Mesendoderm (in vitro differentiated cells): Measurements from ENCODE around the gene STAT2.
"Not testable (repeated sequence)": the region's sequence is repeated elsewhere in the genome, so short reads cannot be mapped to it uniquely, and the experiment has no call there.

ENCODE experiments used
- DNase-seq: peaks from one replicate; pipeline ENCODE4 v3.0.0; 2013
- H2AK5ac ChIP-seq: 2 replicates; pipeline ENCODE4 v1.6.1; 2013; ENCODE audit warnings: low read length, inconsistent platforms
- H2BK120ac ChIP-seq: 2 replicates; pipeline ENCODE4 v1.6.1; 2013; ENCODE audit warnings: low read depth, mild to moderate bottlenecking, low read length, moderate library complexity, mixed read lengths
- H2BK15ac ChIP-seq: replicated peaks from 2 replicates; pipeline ENCODE4 v1.6.1; 2013; ENCODE audit warnings: low read depth, mild to moderate bottlenecking, moderate library complexity
- H2BK5ac ChIP-seq: 2 replicates; pipeline ENCODE4 v1.6.1; 2013; ENCODE audit warnings: low read length, inconsistent platforms
- H3K18ac ChIP-seq: 2 replicates; pipeline ENCODE4 v1.6.1; 2013; ENCODE audit warnings: mild to moderate bottlenecking, low read length, mixed read lengths
- H3K23ac ChIP-seq: one replicate; pipeline ENCODE4 v1.6.1; 2013; ENCODE audit warnings: low read length
- H3K27ac ChIP-seq: 2 replicates; pipeline ENCODE4 v1.5.1; 2013; ENCODE audit warnings: low read depth, mild to moderate bottlenecking, inconsistent platforms, low read length, moderate library complexity
- H3K27me3 ChIP-seq: 2 replicates; pipeline ENCODE4 v1.6.1; 2013; ENCODE audit warnings: low read length, control low read depth, mild to moderate bottlenecking, inconsistent platforms; ENCODE audit not compliant: insufficient read depth, poor library complexity
- H3K36me3 ChIP-seq: 2 replicates; pipeline ENCODE4 v1.6.1; 2013; ENCODE audit warnings: low read length, inconsistent platforms; ENCODE audit not compliant: control insufficient read depth, insufficient read depth
- H3K4ac ChIP-seq: one replicate; pipeline ENCODE4 v1.6.1; 2013; ENCODE audit warnings: low read depth, mild to moderate bottlenecking, low read length, moderate library complexity
- H3K4me1 ChIP-seq: 2 replicates; pipeline ENCODE4 v1.6.1; 2013; ENCODE audit warnings: low read depth, low read length, inconsistent platforms; ENCODE audit not compliant: control insufficient read depth
- H3K4me2 ChIP-seq: 2 replicates; pipeline ENCODE4 v1.6.1; 2013; ENCODE audit warnings: low read length
- H3K4me3 ChIP-seq: 2 replicates; pipeline ENCODE4 v1.5.1; 2013; ENCODE audit warnings: mild to moderate bottlenecking, low read length
- H3K56ac ChIP-seq: one replicate; pipeline ENCODE4 v1.6.1; 2013; ENCODE audit warnings: low read length
- H3K79me1 ChIP-seq: 2 replicates; pipeline ENCODE4 v1.6.1; 2013; ENCODE audit warnings: low read length, inconsistent platforms
- H3K79me2 ChIP-seq: 2 replicates; pipeline ENCODE4 v1.6.1; 2013; ENCODE audit warnings: mild to moderate bottlenecking, low read length; ENCODE audit not compliant: control insufficient read depth, insufficient read depth
- H3K9ac ChIP-seq: 2 replicates; pipeline ENCODE4 v1.6.1; 2013; ENCODE audit warnings: low read length, inconsistent platforms
- H4K5ac ChIP-seq: one replicate; pipeline ENCODE4 v1.6.1; 2013; ENCODE audit warnings: low read length
- H4K8ac ChIP-seq: one replicate; pipeline ENCODE4 v1.6.1; 2013; ENCODE audit warnings: low read depth, mild to moderate bottlenecking, control low read depth, low read length, moderate library complexity
- WGBS: extraction: QIAGEN DNeasy Blood & Tissue Kit; methylation state at CpG from one replicate; pipeline ENCODE4 v1.1.7; 2013; ENCODE audit warnings: low lambda C conversion rate, missing lambda C conversion rate; ENCODE audit not compliant: insufficient coverage; ENCODE audit errors: extremely low coverage; 5-methylcytosine and 5-hydroxymethylcytosine counted together

STAT2 gene

DNA sequence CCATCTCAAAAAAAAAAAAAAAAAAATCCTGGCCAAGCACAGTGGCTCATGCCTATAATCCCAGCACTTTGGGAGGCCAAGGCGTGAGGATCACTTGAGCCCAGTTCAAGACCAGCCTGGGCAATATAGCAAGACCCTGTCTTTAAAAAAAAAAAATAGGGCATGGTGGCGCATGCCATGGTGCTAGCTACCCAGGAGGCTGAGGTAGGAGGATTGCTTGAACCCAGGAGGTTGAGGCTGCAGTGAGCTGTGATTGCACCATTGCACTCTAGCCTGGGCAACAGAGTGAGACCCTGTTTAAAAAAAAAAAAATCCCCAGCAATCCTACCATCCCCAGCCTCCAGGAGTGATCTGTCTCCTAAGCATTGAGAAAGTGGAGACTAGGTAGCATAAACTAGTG is 17.6 kb downstream of the STAT2 start:
- H4K8ac ChIP-seq, H3K27me3 ChIP-seq, H4K5ac ChIP-seq, H2AK5ac ChIP-seq, H3K18ac ChIP-seq, H3K9ac ChIP-seq, H3K23ac ChIP-seq, H2BK5ac ChIP-seq, H3K27ac ChIP-seq, H3K4me1 ChIP-seq, H3K4ac ChIP-seq, H3K36me3 ChIP-seq, H3K4me2 ChIP-seq, DNase-seq, H3K79me1 ChIP-seq, H3K79me2 ChIP-seq, H2BK15ac ChIP-seq, H2BK120ac ChIP-seq, H3K56ac ChIP-seq, H3K4me3 ChIP-seq: not testable (repeated sequence)
- WGBS: no CpG with 5 or more reads among the region's 2 CpGs

DNA sequence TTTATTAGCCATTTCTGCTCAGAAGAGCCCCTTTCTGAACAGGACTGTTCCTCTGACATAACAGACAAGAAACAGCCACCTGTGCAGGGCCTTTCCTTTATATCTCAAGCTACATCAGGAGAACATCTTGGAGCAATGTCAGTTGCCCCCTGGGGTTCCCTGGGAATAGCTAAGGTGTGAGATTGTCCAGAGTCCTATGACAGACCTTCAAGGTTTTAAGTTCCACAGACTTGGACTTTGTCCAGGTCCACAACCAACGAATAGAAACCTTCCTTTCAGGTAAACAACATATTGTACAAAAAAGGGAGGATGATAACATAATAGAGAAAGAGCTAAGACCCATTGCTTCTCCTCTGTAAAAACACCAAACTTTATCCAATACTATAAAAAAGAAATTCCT is 18.3 kb downstream of the STAT2 start:
- Histone ChIP-seq H3K18ac (no peak overlapping the region), H3K36me3 (peaks cover 2% of the 10 kb centered on the region)

GRCh38 chr12:56339158-56339422 is 20.8 kb downstream of the STAT2 start:
- H3K56ac ChIP-seq: no peak overlapping the region
- no peaks in the 10 kb centered on the region for H3K79me2 ChIP-seq
- no peak overlapping the region for H3K9ac ChIP-seq
- H3K27me3 ChIP-seq: no peaks in the 10 kb centered on the region
- no peaks in the 10 kb centered on the region for H3K79me1 ChIP-seq
- no peak overlapping the region for H3K23ac ChIP-seq
- no peak overlapping the region for H2BK120ac ChIP-seq
- H2AK5ac ChIP-seq: no peak overlapping the region
- DNase-seq: no peak
- no CpG with 5 or more reads among the region's 1 CpG for WGBS
- H3K18ac ChIP-seq: no peak overlapping the region
- H4K8ac ChIP-seq: no peak overlapping the region
- H2BK5ac ChIP-seq: no peak overlapping the region
- H3K4ac ChIP-seq: no peak overlapping the region
- H3K36me3 ChIP-seq: peaks cover 2% of the 10 kb centered on the region
- no peak overlapping the region for H3K4me3 ChIP-seq
- H3K27ac ChIP-seq: no peak overlapping the region
- no peaks in the 10 kb centered on the region for H3K4me1 ChIP-seq
- no peak overlapping the region for H3K4me2 ChIP-seq
- H2BK15ac ChIP-seq: no peak overlapping the region
- H4K5ac ChIP-seq: no peak overlapping the region

More for the DNA sequence above, 18.3 kb downstream of the STAT2 start:
- WGBS: no CpG with 5 or more reads among the region's 1 CpG
- no peak overlapping the region for H4K5ac ChIP-seq
- DNase-seq: no peak
- no peak overlapping the region for H4K8ac ChIP-seq
- H3K4me1 ChIP-seq: no peaks in the 10 kb centered on the region
- H3K4ac ChIP-seq: no peak overlapping the region
- no peak overlapping the region for H2BK15ac ChIP-seq
- no peak overlapping the region for H3K4me2 ChIP-seq
- H3K4me3 ChIP-seq: no peak overlapping the region
- no peaks in the 10 kb centered on the region for H3K27me3 ChIP-seq
- no peak overlapping the region for H3K27ac ChIP-seq
- no peak overlapping the region for H2BK120ac ChIP-seq
- H3K79me2 ChIP-seq: no peaks in the 10 kb centered on the region
- no peak overlapping the region for H3K9ac ChIP-seq
- H3K23ac ChIP-seq: no peak overlapping the region
- H3K79me1 ChIP-seq: no peaks in the 10 kb centered on the region
- H2AK5ac ChIP-seq: no peak overlapping the region
- H2BK5ac ChIP-seq: no peak overlapping the region
- H3K56ac ChIP-seq: no peak overlapping the region

DNA sequence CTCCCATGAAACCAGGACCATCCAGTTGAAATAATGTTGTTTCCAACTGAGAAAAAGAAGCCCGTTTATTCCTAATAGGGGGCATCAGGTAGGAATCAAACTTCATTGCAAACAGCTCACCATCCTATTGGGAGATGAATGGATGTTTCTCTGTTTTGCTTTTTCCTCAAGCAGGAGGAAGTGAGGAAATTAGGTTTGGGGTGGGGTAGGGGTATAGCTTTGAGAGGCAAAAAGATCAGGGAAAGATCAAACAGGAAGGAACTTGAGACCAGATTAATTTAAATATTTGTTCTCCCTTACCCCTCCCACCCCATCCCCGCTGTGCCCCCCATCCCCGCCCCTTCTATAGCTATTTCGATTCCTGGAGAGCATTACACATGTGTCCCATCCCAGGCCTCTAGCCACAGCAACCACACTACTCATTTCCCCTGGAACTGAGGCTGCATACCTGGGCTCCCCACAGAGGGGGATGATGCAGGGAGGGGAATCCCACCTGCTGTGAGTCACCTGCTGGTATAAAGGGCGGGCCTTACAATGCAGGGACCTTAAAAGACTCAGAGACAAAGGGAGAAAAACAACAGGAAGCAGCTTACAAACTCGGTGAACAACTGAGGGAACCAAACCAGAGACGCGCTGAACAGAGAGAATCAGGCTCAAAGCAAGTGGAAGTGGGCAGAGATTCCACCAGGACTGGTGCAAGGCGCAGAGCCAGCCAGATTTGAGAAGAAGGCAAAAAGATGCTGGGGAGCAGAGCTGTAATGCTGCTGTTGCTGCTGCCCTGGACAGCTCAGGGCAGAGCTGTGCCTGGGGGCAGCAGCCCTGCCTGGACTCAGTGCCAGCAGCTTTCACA is 21.4 kb downstream of the STAT2 start, which contains the start of gene IL23A:
Gene IL23A (plus strand): TSS at position 577 of the 850 bp plus-strand sequence. CDS start 161 bp downstream, at position 738.
- Histone ChIP-seq H3K4ac (no peak within 1 kb of the TSS), H3K23ac (no peak within 1 kb of the TSS), H3K9ac (no peak within 1 kb of the TSS), H3K79me2 (no peaks in the 10 kb centered on the region), H3K36me3 (peaks cover 2% of the 10 kb centered on the region), H3K79me1 (no peaks in the 10 kb centered on the region), H3K27ac (no peak within 1 kb of the TSS), H4K5ac (no peak within 1 kb of the TSS), H3K56ac (no peak within 1 kb of the TSS), H3K27me3 (no peaks in the 10 kb centered on the region), H2BK120ac (no peak within 1 kb of the TSS), H3K4me3 (no peak within 1 kb of the TSS), H3K4me2 (no peak within 1 kb of the TSS), H2AK5ac (no peak within 1 kb of the TSS), H2BK15ac (no peak within 1 kb of the TSS), H3K4me1 (no peaks in the 10 kb centered on the region), H4K8ac (peak within 1 kb of the TSS; percentile 82), H3K18ac (no peak within 1 kb of the TSS), H2BK5ac (no peak within 1 kb of the TSS)
- no peak for DNase-seq
- WGBS: no CpG with 5 or more reads among the region's 9 CpGs

GRCh38 chr12:56337753-56338251 is 22.1 kb downstream of the STAT2 start:
- Histone ChIP-seq H3K27me3 (no peaks in the 10 kb centered on the region), H3K36me3 (no peaks in the 10 kb centered on the region), H3K79me2 (no peaks in the 10 kb centered on the region), H2AK5ac (no peak overlapping the region), H3K56ac (no peak overlapping the region), H2BK15ac (no peak overlapping the region), H4K5ac (no peak overlapping the region), H3K9ac (no peak overlapping the region), H3K4me2 (no peak overlapping the region), H3K27ac (no peak overlapping the region), H3K4me1 (peaks cover 4% of the 10 kb centered on the region), H3K23ac (no peak overlapping the region), H3K4ac (no peak overlapping the region), H2BK120ac (no peak overlapping the region), H4K8ac (peak overlapping the region; percentile 82), H3K79me1 (no peaks in the 10 kb centered on the region), H3K18ac (no peak overlapping the region), H2BK5ac (no peak overlapping the region), H3K4me3 (no peak overlapping the region)
- no CpG with 5 or more reads among the region's 8 CpGs for WGBS
- DNase-seq: no peak
